ENCODE data around the gene NLRC3. TPM values are rescaled to one million over a fixed set of nuclear protein-coding genes. Genes with fewer than 3 reads are reported as not detected.

Gene NLRC3
- total RNA-seq, 2 donors from 2014 or later: 0.11 to 0.18 TPM

DNA sequence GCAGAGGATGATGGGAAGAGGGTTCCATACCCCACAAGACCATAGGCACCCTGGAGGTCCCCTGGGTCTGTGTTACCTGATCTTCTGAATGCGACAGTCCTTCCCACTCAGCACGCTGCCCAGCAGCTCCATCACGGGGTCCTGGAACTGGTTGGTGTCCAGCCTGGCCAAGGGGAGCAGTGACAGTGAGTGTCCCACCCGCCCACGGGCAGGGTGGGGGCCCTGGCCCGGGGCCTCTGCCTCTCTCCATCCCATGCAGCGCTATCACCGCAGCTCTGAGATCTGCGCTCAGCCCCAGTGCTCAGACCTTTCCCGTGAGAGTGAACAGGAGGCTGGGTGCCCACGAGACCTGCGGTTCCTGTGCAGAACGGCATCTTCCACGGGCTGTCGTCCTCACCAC, 15.6 kb downstream of the NLRC3 start:
- Histone ChIP-seq H3K27me3 (ENCODE audit: control insufficient read depth, insufficient read depth, low read length, poor library complexity, severe bottlenecking) (no peaks in the 10 kb centered on the region), H3K9me3 (ENCODE audit: control insufficient read depth, low read length) (no peaks in the 10 kb centered on the region), H3K4me1 (ENCODE audit: control insufficient read depth, insufficient read depth, low read length) (no peaks in the 10 kb centered on the region), H3K27ac (ENCODE audit: low read depth, low read length) (no peak overlapping the region), H3K36me3 (ENCODE audit: control insufficient read depth, insufficient read depth, low read length) (no peaks in the 10 kb centered on the region), H3K4me3 (ENCODE audit: low read length) (no peak overlapping the region), H3K9ac (ENCODE audit: extremely low read depth, low read length, poor library complexity, severe bottlenecking) (no peak overlapping the region)
- no peaks in the 10 kb centered on the region for H3K9me3 Mint-ChIP-seq
- DNase-seq: no peak
- H3K4me1 Mint-ChIP-seq: no peaks in the 10 kb centered on the region
- H3K27ac Mint-ChIP-seq: no peak overlapping the region
- H3K36me3 Mint-ChIP-seq (ENCODE audit: low read depth): no peaks in the 10 kb centered on the region
- TF ChIP-seq, protein P1, sequence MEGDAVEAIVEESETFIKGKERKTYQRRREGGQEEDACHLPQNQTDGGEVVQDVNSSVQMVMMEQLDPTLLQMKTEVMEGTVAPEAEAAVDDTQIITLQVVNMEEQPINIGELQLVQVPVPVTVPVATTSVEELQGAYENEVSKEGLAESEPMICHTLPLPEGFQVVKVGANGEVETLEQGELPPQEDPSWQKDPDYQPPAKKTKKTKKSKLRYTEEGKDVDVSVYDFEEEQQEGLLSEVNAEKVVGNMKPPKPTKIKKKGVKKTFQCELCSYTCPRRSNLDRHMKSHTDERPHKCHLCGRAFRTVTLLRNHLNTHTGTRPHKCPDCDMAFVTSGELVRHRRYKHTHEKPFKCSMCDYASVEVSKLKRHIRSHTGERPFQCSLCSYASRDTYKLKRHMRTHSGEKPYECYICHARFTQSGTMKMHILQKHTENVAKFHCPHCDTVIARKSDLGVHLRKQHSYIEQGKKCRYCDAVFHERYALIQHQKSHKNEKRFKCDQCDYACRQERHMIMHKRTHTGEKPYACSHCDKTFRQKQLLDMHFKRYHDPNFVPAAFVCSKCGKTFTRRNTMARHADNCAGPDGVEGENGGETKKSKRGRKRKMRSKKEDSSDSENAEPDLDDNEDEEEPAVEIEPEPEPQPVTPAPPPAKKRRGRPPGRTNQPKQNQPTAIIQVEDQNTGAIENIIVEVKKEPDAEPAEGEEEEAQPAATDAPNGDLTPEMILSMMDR (conservative IDR thresholded peaks at IDR 0.05): no peak
- no peak overlapping the region for H3K4me3 Mint-ChIP-seq
- 94 to 96% methylated on average over 9 to 15 of the region's 15 CpGs for WGBS, 2 experiments (ENCODE audit: insufficient coverage in 1 of 2, insufficient read length in 1 of 2)
- peaks cover 4% of the 10 kb centered on the region for H3K27me3 Mint-ChIP-seq (ENCODE audit: insufficient read depth)

DNA sequence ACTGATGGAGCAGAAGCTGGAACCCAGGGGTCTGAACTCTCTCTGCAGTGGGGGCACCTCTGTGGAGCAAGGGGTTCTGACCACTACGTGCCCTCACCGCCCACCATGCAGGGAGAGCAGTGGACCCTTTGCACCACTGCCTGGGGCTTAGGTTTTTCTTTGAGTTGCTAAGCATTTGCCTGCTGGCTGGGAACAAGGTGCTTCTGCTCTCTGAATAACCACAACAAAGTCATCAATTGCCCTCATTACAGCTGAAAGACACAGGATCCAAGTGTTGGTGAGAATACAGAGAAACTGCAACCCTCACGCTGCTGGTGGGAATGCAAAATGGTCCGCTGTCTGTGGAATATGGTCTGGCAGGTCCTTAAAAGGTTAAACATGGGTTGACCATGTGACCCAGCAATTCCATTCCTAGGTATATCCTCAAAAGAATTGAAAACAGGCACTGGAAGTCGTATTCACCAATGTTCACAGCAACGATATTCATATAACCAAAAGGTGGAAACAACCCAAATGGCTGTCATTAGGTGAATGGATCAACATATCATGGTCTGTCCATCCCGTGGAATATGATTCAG, 22.8 kb downstream of the NLRC3 start:
- Histone ChIP-seq H3K36me3 (ENCODE audit: control insufficient read depth, insufficient read depth, low read length) (no peaks in the 10 kb centered on the region), H3K27ac (ENCODE audit: low read depth, low read length) (no peak overlapping the region), H3K4me1 (ENCODE audit: control insufficient read depth, insufficient read depth, low read length) (no peaks in the 10 kb centered on the region), H3K9ac (ENCODE audit: extremely low read depth, low read length, poor library complexity, severe bottlenecking) (no peak overlapping the region), H3K27me3 (ENCODE audit: control insufficient read depth, insufficient read depth, low read length, poor library complexity, severe bottlenecking) (peaks cover 10% of the 10 kb centered on the region), H3K9me3 (ENCODE audit: control insufficient read depth, low read length) (no peaks in the 10 kb centered on the region), H3K4me3 (ENCODE audit: low read length) (no peak overlapping the region)
- peaks cover 18% of the 10 kb centered on the region for H3K27me3 Mint-ChIP-seq (ENCODE audit: insufficient read depth)
- no peak for DNase-seq
- no peaks in the 10 kb centered on the region for H3K9me3 Mint-ChIP-seq
- TF ChIP-seq, protein P1 (conservative IDR thresholded peaks at IDR 0.05): no peak
- no peaks in the 10 kb centered on the region for H3K36me3 Mint-ChIP-seq (ENCODE audit: low read depth)
- H3K4me1 Mint-ChIP-seq: peaks cover 6% of the 10 kb centered on the region
- no peak overlapping the region for H3K27ac Mint-ChIP-seq
- H3K4me3 Mint-ChIP-seq: no peak overlapping the region
- WGBS, 2 experiments (ENCODE audit: insufficient coverage in 1 of 2, insufficient read length in 1 of 2): 78 to 91% methylated on average over 7 of the region's 7 CpGs

DNA sequence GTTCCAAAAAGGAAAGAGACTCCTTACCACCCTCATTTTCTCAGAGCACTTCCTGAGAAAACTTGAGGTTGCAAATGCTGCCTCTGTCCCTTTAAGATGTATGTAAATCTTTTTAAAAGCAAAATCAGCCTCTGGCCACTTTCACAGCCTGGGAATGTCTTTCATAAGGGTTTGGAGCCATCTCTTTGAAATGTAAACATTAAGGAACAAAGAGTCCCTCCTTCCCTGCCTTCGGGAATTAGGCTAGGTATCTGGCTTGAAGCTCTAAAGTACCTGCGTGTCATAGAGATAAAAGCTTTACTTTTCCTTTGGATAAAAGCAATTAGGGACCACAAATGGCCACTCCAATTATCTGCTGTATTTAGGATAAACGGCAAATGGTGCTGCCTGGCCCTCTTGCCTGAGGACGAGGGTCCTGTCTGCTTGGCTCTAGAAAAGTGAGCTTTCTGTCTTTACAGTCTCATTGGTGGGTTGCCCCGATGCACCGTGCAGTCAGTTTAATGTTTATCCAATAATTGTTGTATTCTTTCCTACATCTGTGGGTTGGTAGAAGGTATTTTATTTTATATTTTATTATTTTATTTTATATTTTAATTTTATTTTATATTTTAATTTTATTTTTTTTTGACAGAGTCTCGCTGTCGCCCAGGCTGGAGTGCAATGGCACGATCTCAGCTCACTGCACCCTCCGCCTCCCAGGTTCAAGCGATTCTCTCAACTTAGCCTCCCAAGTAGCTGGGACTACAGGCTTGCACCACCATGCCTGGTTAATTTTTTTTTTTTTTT, 23.9 kb downstream of the NLRC3 start:
- Mint-ChIP-seq H3K4me1 (peaks cover 6% of the 10 kb centered on the region), H3K36me3 (ENCODE audit: low read depth) (no peaks in the 10 kb centered on the region), H3K27ac (peak overlapping the region; percentile 52), H3K27me3 (ENCODE audit: insufficient read depth) (peaks cover 18% of the 10 kb centered on the region), H3K9me3 (no peaks in the 10 kb centered on the region), H3K4me3 (peak overlapping the region; percentile 20)
- TF ChIP-seq, protein P1 (conservative IDR thresholded peaks at IDR 0.05): no peak
- Histone ChIP-seq H3K9ac (ENCODE audit: extremely low read depth, low read length, poor library complexity, severe bottlenecking) (no peak overlapping the region), H3K4me1 (ENCODE audit: control insufficient read depth, insufficient read depth, low read length) (no peaks in the 10 kb centered on the region), H3K27ac (ENCODE audit: low read depth, low read length) (no peak overlapping the region), H3K36me3 (ENCODE audit: control insufficient read depth, insufficient read depth, low read length) (no peaks in the 10 kb centered on the region), H3K4me3 (ENCODE audit: low read length) (no peak overlapping the region), H3K27me3 (ENCODE audit: control insufficient read depth, insufficient read depth, low read length, poor library complexity, severe bottlenecking) (peaks cover 10% of the 10 kb centered on the region), H3K9me3 (ENCODE audit: control insufficient read depth, low read length) (no peaks in the 10 kb centered on the region)
- WGBS, 2 experiments (ENCODE audit: insufficient coverage in 1 of 2, insufficient read length in 1 of 2): 49 to 57% methylated on average over 8 to 11 of the region's 11 CpGs
- peak; percentile 73 for DNase-seq
